HPDE6-E6E7 (cell line): ENCODE measurements around the gene ARL17B.
A peak's percentile ranks its signal among the peaks of the same experiment; 100 is the strongest.
"Not testable (repeated sequence)": the region's sequence is repeated elsewhere in the genome, so short reads cannot be mapped to it uniquely, and the experiment has no call there.

Experiments
- DNase-seq: peaks from one replicate; pipeline ENCODE4 v3.0.0; 2011; ENCODE audit warnings: missing footprints; ENCODE audit errors: extremely low spot score

ARL17B gene

DNA sequence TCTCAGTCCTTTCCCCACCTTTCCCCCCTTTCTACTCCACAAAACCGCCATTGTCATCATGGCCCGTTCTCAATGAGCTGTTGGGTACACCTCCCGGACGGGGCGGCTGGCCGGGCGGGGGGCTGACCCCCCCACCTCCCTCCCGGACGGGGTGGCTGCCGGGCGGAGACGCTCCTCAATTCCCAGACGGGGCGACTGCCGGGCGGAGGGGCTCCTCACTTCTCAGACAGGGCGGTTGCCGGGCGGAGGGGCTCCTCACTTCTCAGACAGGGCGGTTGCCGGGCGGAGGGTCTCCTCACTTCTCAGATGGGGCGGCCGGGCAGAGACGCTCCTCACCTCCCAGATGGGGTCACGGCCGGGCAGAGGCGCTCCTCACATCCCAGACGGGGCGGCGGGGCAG is 108.8 kb downstream of the ARL17B start:
- DNase-seq: not testable (repeated sequence)

- DNase-seq: not testable (repeated sequence)
These were observed 112.4 kb downstream of the ARL17B start for GRCh38 chr17:46249153-46249552.

DNA sequence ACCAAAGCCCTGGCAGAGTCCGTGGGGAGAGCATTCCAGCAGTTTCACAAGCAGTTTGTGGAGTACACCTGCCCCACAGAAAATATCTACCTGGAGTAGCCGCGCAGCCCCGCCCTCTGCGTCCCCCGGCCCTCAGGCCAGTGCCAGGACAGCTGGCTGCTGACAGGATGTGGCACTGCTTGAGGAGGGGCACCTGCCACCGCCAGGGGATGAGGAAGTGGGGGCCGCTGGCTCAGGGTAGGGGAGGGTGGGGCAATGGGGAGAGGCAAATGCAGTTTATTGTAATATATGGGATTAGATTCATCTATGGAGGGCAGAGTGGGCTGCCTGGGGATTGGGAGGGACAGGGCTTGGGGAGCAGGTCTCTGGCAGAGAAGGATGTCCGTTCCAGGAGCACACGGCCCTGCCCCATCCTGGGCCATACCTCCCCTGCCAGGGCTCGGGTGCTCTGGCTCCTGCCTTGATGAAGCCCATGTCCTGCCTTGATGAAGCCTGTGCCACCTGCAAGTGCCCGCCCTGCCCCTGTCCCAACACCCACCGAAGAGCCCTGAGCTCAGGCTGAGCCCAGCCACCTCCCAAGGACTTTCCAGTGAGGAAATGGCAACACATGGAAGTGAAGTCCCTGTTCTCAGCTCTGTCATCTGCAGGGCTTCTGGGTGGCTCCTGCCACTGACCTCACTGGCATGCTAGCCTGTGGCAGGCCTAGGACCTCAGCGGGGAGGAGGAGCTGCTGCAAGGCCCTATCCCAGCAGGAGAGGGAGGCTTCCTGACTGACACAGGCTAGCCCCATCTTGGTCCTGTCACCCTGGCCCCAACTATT is 116.4 kb downstream of the ARL17B start:
- not testable (repeated sequence) for DNase-seq

- not testable (repeated sequence) for DNase-seq
These were observed 117.1 kb downstream of the ARL17B start for GRCh38 chr17:46244339-46244913.

DNA sequence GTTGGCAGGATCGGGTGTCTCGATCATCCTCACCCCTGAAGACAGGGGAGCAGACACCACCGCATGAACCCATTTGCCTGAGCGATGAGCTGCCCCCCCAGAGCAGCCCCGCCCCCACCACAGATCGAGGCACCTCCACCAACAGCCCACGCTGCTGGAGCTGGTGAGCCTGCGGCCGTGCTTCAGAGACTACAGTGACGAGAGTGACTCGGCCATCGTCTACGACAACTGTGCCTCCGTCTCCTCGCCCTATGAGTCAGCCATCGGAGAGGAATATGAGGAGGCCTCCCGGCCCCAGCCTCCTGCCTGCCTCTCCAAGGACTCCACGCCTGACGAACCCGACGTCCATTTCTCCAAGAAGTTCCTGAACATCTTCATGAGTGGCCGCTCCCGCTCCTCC is 117.6 kb downstream of the ARL17B start:
- not testable (repeated sequence) for DNase-seq

DNA sequence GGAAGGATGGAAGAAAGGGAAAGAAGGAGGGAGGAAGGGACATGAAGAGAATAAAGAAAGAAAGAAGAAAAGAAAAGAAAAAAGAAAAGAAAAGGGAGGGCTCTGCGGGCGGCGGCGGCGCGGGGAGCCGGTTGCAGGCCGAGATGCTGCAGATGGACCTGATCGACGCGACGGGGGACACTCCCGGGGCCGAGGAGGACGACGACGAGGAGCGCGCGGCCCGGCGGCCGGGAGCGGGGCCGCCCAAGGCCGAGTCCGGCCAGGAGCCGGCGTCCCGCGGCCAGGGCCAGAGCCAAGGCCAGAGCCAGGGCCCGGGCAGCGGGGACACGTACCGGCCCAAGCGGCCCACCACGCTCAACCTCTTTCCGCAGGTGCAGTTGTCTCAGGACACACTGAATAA is 118.1 kb downstream of the ARL17B start:
- DNase-seq: not testable (repeated sequence)

DNA sequence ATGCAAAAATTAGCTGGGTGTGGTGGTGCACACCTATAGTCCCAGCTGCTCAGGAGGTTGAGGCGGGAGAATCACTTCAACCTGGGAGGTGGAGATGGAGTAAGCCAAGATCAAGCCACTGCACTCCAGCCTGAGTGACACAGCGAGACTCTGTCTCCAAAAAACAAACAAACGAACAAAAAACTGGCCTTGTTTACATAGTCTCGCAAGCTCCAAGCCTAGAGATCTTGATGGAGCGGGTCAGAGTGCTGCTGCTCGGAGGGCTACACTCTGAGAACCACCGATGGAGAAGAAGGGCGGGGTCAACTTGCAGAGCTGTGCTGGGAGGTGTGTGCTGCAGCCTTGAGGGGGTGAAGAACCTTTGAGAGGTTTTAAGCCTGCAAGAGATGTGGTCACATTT is 130.2 kb downstream of the ARL17B start:
- not testable (repeated sequence) for DNase-seq

- DNase-seq: peak; percentile 78
These were observed 136.2 kb downstream of the ARL17B start for GRCh38 chr17:46225274-46225794.

DNA sequence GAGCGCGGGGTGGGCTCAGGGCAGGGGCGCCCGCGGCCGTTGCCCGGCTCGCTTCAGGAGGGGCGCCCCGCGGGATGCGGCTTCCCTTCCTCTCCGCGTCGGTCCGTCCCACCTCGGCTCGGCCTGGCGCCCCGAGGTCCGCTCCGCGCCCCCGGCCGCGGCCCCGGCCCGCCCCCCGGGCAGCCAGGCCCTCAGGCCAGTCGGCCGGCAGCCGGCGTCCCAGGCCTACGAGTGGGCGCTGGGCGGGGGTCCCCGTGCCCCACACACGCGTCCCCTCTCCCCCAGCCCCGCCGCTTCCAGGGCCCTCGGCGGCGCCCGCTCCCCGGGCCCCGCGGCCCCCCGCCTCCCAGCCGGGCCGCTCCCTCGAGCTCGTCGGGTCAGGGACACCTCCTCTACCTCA is 136.7 kb downstream of the ARL17B start:
- DNase-seq: not testable (repeated sequence)
